ENCODE measurements around the gene NKX2-3.

The NKX2-3 gene

DNA sequence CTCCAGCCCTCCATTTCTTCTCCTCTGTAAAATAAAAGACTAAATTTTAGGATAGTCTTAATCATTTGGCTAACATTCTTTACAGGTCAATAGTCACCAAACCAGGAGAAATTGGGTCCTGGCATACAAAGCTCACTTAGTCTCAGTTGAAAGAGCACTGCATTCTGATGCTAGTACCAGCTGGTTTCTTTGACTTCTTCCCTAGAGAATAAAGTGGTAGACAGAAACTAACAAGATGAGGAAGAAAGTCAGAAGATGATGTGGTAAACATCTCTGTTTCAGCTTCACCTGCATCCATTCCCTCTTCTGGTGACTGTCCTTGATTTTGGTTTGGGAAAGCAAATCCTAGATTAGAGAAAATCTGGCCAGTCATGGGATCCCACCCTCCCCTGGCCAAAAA lies 37.2 kb downstream of the NKX2-3 start:
- DNase-seq = no peak
- peaks cover 46% of the 10 kb centered on the region for H3K27me3 Mint-ChIP-seq
- no peak overlapping the region for H3K27ac Mint-ChIP-seq
- H3K9me3 Mint-ChIP-seq = no peaks in the 10 kb centered on the region
- no peaks in the 10 kb centered on the region for H3K36me3 Mint-ChIP-seq (ENCODE audit: low read depth)
- no peak overlapping the region for H3K4me3 Mint-ChIP-seq
- H3K4me1 Mint-ChIP-seq (ENCODE audit: low read depth) = no peaks in the 10 kb centered on the region

- H3K27me3 Mint-ChIP-seq = peaks cover 38% of the 10 kb centered on the region
Observed at GRCh38 chr10:99571816-99572215, 39.1 kb downstream of the NKX2-3 start.

GRCh38 chr10:99573790-99574189 lies 41.0 kb downstream of the NKX2-3 start:
- H3K27me3 Mint-ChIP-seq = peaks cover 23% of the 10 kb centered on the region
- H3K36me3 Mint-ChIP-seq (ENCODE audit: low read depth) = no peaks in the 10 kb centered on the region
- H3K4me3 Mint-ChIP-seq = no peak overlapping the region
- H3K27ac Mint-ChIP-seq = no peak overlapping the region
- no peak for DNase-seq
- H3K4me1 Mint-ChIP-seq (ENCODE audit: low read depth) = no peaks in the 10 kb centered on the region
- no peaks in the 10 kb centered on the region for H3K9me3 Mint-ChIP-seq

More at GRCh38 chr10:99571816-99572215, 39.1 kb downstream of the NKX2-3 start:
- H3K9me3 Mint-ChIP-seq = no peaks in the 10 kb centered on the region
- no peaks in the 10 kb centered on the region for H3K4me1 Mint-ChIP-seq (ENCODE audit: low read depth)
- no peak overlapping the region for H3K27ac Mint-ChIP-seq
- H3K36me3 Mint-ChIP-seq (ENCODE audit: low read depth) = no peaks in the 10 kb centered on the region
- DNase-seq = no peak
- H3K4me3 Mint-ChIP-seq = no peak overlapping the region

DNA sequence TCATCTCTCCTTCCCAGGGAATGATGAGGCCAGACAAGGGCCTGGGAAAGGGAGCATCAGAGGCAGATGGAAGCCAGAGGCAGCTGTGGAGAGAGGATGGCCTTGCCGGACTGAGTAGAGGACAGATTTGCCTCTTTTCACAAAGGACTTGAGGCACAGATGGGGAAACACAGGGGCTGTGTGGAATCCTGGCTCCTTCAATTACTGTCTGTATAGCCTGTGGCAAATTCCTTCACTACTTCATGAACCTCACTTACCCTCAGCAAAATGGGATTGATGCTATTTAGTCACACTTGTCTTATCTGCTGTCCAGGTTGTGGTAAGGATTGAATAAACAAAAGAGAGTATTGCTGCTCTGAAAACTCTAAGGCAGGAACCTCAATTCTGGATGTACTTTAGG lies 47.2 kb downstream of the NKX2-3 start:
- Mint-ChIP-seq H3K4me1 (ENCODE audit: low read depth) (no peaks in the 10 kb centered on the region), H3K27me3 (peaks cover 2% of the 10 kb centered on the region), H3K9me3 (no peaks in the 10 kb centered on the region), H3K27ac (no peak overlapping the region), H3K4me3 (no peak overlapping the region), H3K36me3 (ENCODE audit: low read depth) (no peaks in the 10 kb centered on the region)
- no peak for DNase-seq

DNA sequence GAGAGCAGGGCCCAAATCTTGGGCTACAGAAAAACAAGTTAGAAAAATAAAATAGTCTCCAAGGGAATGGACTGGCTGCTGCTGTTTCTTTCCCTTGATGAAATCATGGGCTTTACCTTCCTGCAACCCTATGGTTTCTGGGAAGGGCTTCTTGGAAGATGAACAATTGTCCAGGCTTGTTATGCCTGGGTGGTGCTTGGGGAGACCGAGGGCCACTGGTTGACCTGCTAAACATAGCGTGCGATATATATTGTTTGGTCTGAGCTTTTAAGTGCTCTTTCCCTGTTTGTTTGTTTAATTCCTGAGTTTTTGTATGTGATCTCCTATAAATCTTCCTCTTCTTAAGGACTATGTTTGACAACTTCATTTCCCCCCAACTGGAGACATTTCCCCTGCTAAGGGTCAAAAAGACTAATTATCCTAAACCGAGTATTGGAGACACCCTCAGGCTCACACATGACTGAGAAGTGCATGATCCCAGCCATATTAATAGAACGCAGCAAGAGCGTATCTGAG lies 49.6 kb downstream of the NKX2-3 start:
- Mint-ChIP-seq H3K9me3 (no peaks in the 10 kb centered on the region), H3K4me3 (no peak overlapping the region), H3K27me3 (peaks cover 2% of the 10 kb centered on the region), H3K36me3 (ENCODE audit: low read depth) (no peaks in the 10 kb centered on the region), H3K4me1 (ENCODE audit: low read depth) (no peaks in the 10 kb centered on the region), H3K27ac (no peak overlapping the region)
- DNase-seq = no peak

DNA sequence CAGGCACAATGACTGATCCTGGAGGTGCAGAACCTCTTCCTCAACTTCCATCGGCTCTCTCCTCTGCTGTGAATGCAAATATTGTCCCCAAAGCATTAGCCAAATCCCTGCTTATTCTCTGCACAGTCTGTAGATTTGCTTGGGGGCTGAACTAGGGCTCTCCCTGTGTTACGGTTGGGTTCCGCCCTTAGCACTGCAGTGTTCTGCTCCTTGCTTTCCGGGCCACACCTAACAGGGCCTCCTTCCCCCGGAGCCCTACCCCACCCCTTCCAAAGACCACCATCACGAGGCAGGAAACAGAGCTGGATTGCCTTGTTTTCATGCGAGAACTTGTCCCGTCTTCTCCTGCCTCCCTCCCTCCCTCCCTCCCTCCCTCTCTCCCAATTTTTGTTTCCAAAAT lies 50.9 kb downstream of the NKX2-3 start:
- no peaks in the 10 kb centered on the region for H3K36me3 Mint-ChIP-seq (ENCODE audit: low read depth)
- no peak for DNase-seq
- peaks cover 2% of the 10 kb centered on the region for H3K27me3 Mint-ChIP-seq
- H3K9me3 Mint-ChIP-seq = no peaks in the 10 kb centered on the region
- no peak overlapping the region for H3K4me3 Mint-ChIP-seq
- H3K27ac Mint-ChIP-seq = no peak overlapping the region
- H3K4me1 Mint-ChIP-seq (ENCODE audit: low read depth) = no peaks in the 10 kb centered on the region

Data from activated T-cell treated with anti-CD3 and anti-CD28 coated beads, Interleukin-2, amount 50 U/mL, for 24 hours (primary cell).